Endothelial cell of umbilical vein (primary cell): ENCODE results near the gene NCS1. TPM values are rescaled to one million over a fixed set of nuclear protein-coding genes. Genes with fewer than 3 reads are reported as not detected.

Source experiments
- BruUV-seq: library from RNA; stranded (reverse); fragments of 400-500 nt; replicated peaks from 2 replicates; lab custom pipeline; 2021; lab: Mats Ljungman, UMichigan
- CTCF ChIA-PET: fragments of 300-600, 350-600 bp; sonication (Branson Sonifier 250); formaldehyde crosslinking; loops from one replicate; lab custom pipeline; 2021; ENCODE audit warnings: antibody characterized with exemption, inconsistent platforms; lab: Charles Lee
- POLR2A ChIA-PET: fragments of 300-600, 350-600 bp; sonication (Branson Sonifier 250); formaldehyde crosslinking; loops from one replicate; lab custom pipeline; 2021; ENCODE audit warnings: antibody characterized with exemption, inconsistent platforms; lab: Charles Lee
- DNase-seq: peaks from one replicate; pipeline ENCODE4 v3.0.0-alpha.2; 2011; ENCODE audit warnings: low read depth, low spot score
- FAIRE-seq: peaks from 2 replicates; lab custom pipeline; 2011; peaks lifted over from hg19 to GRCh38; lab: Jason Lieb, UNC
- H2AFZ ChIP-seq: 2 replicates; pipeline ENCODE4 v1.6.0; 2012; ENCODE audit warnings: low read depth, low read length, control low read depth, inconsistent platforms
- H3K27ac ChIP-seq: 2 replicates; pipeline ENCODE4 v1.5.1; 2011; ENCODE audit warnings: low read depth, mild to moderate bottlenecking, control low read depth, low read length, moderate library complexity; ENCODE audit not compliant: insufficient read depth
- H3K27me3 ChIP-seq, 2 experiments: 2 replicates each; pipeline versions ENCODE4 v1.6.0 to v1.6.1; 2011; ENCODE audit warnings: low read length in 2 of 2, mixed read lengths in 1 of 2; ENCODE audit not compliant: control insufficient read depth in 2 of 2, insufficient read depth in 2 of 2
- H3K36me3 ChIP-seq, 2 experiments: 2 replicates in 1 of 2; 3 replicates in 1 of 2; pipeline ENCODE4 v1.5.1; 2011; ENCODE audit warnings: low read length in 2 of 2, mild to moderate bottlenecking in 1 of 2, moderate library complexity in 1 of 2; ENCODE audit not compliant: control insufficient read depth in 2 of 2, insufficient read depth in 2 of 2; ENCODE audit errors: extremely low read depth in 1 of 2
- H3K4me1 ChIP-seq: 3 replicates; pipeline ENCODE4 v1.5.1; 2011; ENCODE audit warnings: mild to moderate bottlenecking, low read length; ENCODE audit not compliant: control insufficient read depth, insufficient read depth; ENCODE audit errors: extremely low read depth
- H3K4me2 ChIP-seq: 2 replicates; pipeline ENCODE4 v1.6.1; 2011; ENCODE audit warnings: low read length, control low read depth, mixed read lengths; ENCODE audit not compliant: insufficient read depth
- H3K4me3 ChIP-seq, 3 experiments: fragments of 200-600 bp in 1 of 3; sonication (generic), shearing (Covaris generic) in 1 of 3; replicated peaks in 1 of 3; 2 replicates each; pipeline ENCODE4 v1.5.1; 2011 to 2016; ENCODE audit warnings: control low read depth in 3 of 3, low read length in 3 of 3, mild to moderate bottlenecking in 2 of 3, inconsistent platforms in 1 of 3, low read depth in 1 of 3, moderate library complexity in 1 of 3; ENCODE audit not compliant: insufficient read depth in 1 of 3
- H3K79me2 ChIP-seq: 2 replicates; pipeline ENCODE4 v1.6.0; 2012; ENCODE audit warnings: low read length, inconsistent platforms; ENCODE audit not compliant: control insufficient read depth, insufficient read depth
- H3K9ac ChIP-seq: replicated peaks from 2 replicates; pipeline ENCODE3; 2011; ENCODE audit warnings: low read length, control low read depth; ENCODE audit not compliant: insufficient read depth; ENCODE audit errors: extremely low read depth
- H3K9me1 ChIP-seq: replicated peaks from 3 replicates; pipeline ENCODE4 v1.6.0; 2011; ENCODE audit warnings: mild to moderate bottlenecking, low read length; ENCODE audit not compliant: control insufficient read depth, insufficient read depth; ENCODE audit errors: extremely low read depth
- H3K9me3 ChIP-seq: replicated peaks from 2 replicates; pipeline ENCODE4 v1.5.1; 2012; ENCODE audit warnings: low read length, inconsistent platforms; ENCODE audit not compliant: control insufficient read depth, insufficient read depth
- H4K20me1 ChIP-seq: replicated peaks from 2 replicates; pipeline ENCODE3; 2011; ENCODE audit warnings: mild to moderate bottlenecking, low read length; ENCODE audit not compliant: control insufficient read depth, insufficient read depth; ENCODE audit errors: extremely low read depth
- CTCF ChIP-seq, 2 donors: IDR thresholded peaks; 1 replicate in 1 of 2; 2 replicates in 1 of 2; pipeline ENCODE4 v1.5.1; 2011; ENCODE audit warnings: low read length in 2 of 2, mild to moderate bottlenecking in 2 of 2, moderate library complexity in 2 of 2, control low read depth in 1 of 2, inconsistent platforms in 1 of 2, low read depth in 1 of 2; ENCODE audit not compliant: insufficient read depth in 1 of 2; ENCODE audit errors: extremely low read depth in 1 of 2
- EZH2 ChIP-seq: IDR thresholded peaks from 2 replicates; pipeline ENCODE4 v1.6.1; 2012; ENCODE audit warnings: borderline replicate concordance, low read depth, mild to moderate bottlenecking, moderate library complexity, low read length, inconsistent platforms; ENCODE audit not compliant: severe bottlenecking
- FOS ChIP-seq: IDR thresholded peaks from 2 replicates; pipeline ENCODE4 v1.6.1; 2011; ENCODE audit warnings: mild to moderate bottlenecking, low read length, moderate library complexity, borderline replicate concordance; ENCODE audit not compliant: insufficient read depth
- GATA2 ChIP-seq: IDR thresholded peaks from 2 replicates; pipeline ENCODE4 v1.7.0; 2011; ENCODE audit warnings: low read depth, mild to moderate bottlenecking, moderate library complexity, mixed read lengths, low read length; ENCODE audit not compliant: insufficient read length, insufficient read depth
- JUN ChIP-seq: IDR thresholded peaks from 2 replicates; pipeline ENCODE4 v1.6.1; 2011; ENCODE audit warnings: borderline replicate concordance, low read depth; ENCODE audit not compliant: insufficient read length, insufficient read depth
- MAX ChIP-seq: IDR thresholded peaks from 2 replicates; pipeline ENCODE4 v1.6.1; 2011; ENCODE audit not compliant: insufficient read depth, insufficient read length
- MYC ChIP-seq: IDR thresholded peaks from one replicate; pipeline ENCODE4 v1.6.1; 2011; ENCODE audit warnings: mild to moderate bottlenecking, low read depth, low read length
- POLR2A ChIP-seq: IDR thresholded peaks from 2 replicates; pipeline ENCODE4 v1.6.1; 2012; ENCODE audit warnings: low read depth, mild to moderate bottlenecking, control low read depth, low read length
- POLR2AphosphoS5 ChIP-seq: IDR thresholded peaks from 2 replicates; pipeline ENCODE4 v1.6.1; 2012; ENCODE audit warnings: low read depth, mild to moderate bottlenecking, control low read depth, low read length, moderate library complexity; ENCODE audit not compliant: insufficient read depth
- dilution Hi-C: fragments of 300-500 bp; cut with MboI; formaldehyde crosslinking; loops from one replicate; pipeline ENCODE4 v1.15.0; 2019; ENCODE audit warnings: low sequenced_read_pairs; ENCODE audit not compliant: extremely low pct_ligation_motif_present
- intact Hi-C: fragments of 100-400 bp; cut with micrococcal nuclease; formaldehyde crosslinking; loops from one replicate; pipeline ENCODE4 v1.10.0; 2022
- polyA plus RNA-seq, 4 experiments: library from polyadenylated mRNA; depleted of rRNA in 3 of 4; stranded (reverse) in 3 of 4; unstranded in 1 of 4; fragments of >200 nt; gene quantifications; 2 replicates each; pipeline versions ENCODE4 v1.2.1 to v1.2.3, GENCODE V29; 2011 to 2012; ENCODE audit warnings: missing spikeins in 1 of 4
- total RNA-seq: library from RNA; stranded (reverse); gene quantifications from 2 replicates; pipeline ENCODE4 v1.2.3, GENCODE V29; 2021

Gene NCS1
- total and polyA plus RNA-seq, 2 donors (not counting 3 experiments of a cell fraction or from before 2014, with no cell fraction given): 53.6 to 77.4 TPM

GRCh38 chr9:130204959-130205358 is 32.8 kb downstream of the NCS1 start:
- H3K79me2 ChIP-seq: no peaks in the 10 kb centered on the region
- FAIRE-seq (no peak), DNase-seq (no peak)
- no peaks in the 10 kb centered on the region for H3K4me1 ChIP-seq
- no peak overlapping the region for H2AFZ ChIP-seq
- H3K9me3 ChIP-seq: no peaks in the 10 kb centered on the region
- H3K27ac ChIP-seq: no peak overlapping the region
- H3K36me3 ChIP-seq: no peaks in the 10 kb centered on the region
- H3K4me2 ChIP-seq: no peak overlapping the region
- intact Hi-C loops: no loop called here
- no peaks in the 10 kb centered on the region for H3K27me3 ChIP-seq
- no peaks in the 10 kb centered on the region for H4K20me1 ChIP-seq
- no peak overlapping the region for H3K9ac ChIP-seq
- dilution Hi-C loops: no loop called here
- POLR2A ChIA-PET: interaction anchor here (0.6 kb wide), 1 partner anchor 179 kb away, joined by 3 read pairs; no protein-coding TSS in a partner anchor
- no peak for TF ChIP-seq MAX
- TF ChIP-seq GATA2: no peak
- TF ChIP-seq POLR2AphosphoS5: no peak
- no peak for TF ChIP-seq JUN
- no peak for TF ChIP-seq MYC
- no peak for TF ChIP-seq CTCF (IDR thresholded peaks at IDR 0.05; ENCODE audit: extremely low read depth in 1 of 2, insufficient read depth in 1 of 2, low read depth in 1 of 2, low read length in 2 of 2)
- TF ChIP-seq FOS: no peak
- TF ChIP-seq EZH2: no peak
- no peak for TF ChIP-seq POLR2A
- CTCF ChIA-PET: interaction anchor here (1.5 kb wide), 1 partner anchor 98 kb away, joined by 4 read pairs; no protein-coding TSS in a partner anchor
- BruUV-seq: no TSS peak
- H3K9me1 ChIP-seq: no peaks in the 10 kb centered on the region
- no peak overlapping the region for H3K4me3 ChIP-seq
